ENCODE measurements around the gene NBPF15.
"Not testable (repeated sequence)": the region's sequence is repeated elsewhere in the genome, so short reads cannot be mapped to it uniquely, and the experiment has no call there.

- TF ChIP-seq POLR2A, CTCF, POLR2AphosphoS5 (IDR thresholded peaks at IDR 0.05): not testable (repeated sequence)
These were observed 309 bp upstream of the NBPF15 start for GRCh38 chr1:144461778-144462177.

All from prostate gland (tissue), 2 donors.